HFFc6 (cell line): ENCODE results near the gene F10. TPM values are rescaled to one million over a fixed set of nuclear protein-coding genes. Genes with fewer than 3 reads are reported as not detected.

ENCODE experiments used
- DNase-seq: peaks from one replicate; pipeline ENCODE4 v3.0.0-alpha.2; 2018
- H3K27ac Mint-ChIP-seq: 2 replicates; pipeline ENCODE4 v1.8.0; 2020; ENCODE audit warnings: mild to moderate bottlenecking, mixed read lengths
- H3K27me3 Mint-ChIP-seq: 2 replicates; pipeline ENCODE4 v1.8.0; 2021; ENCODE audit warnings: mild to moderate bottlenecking, moderate library complexity, mixed read lengths; ENCODE audit not compliant: insufficient read depth
- H3K36me3 Mint-ChIP-seq: 2 replicates; pipeline ENCODE4 v1.8.0; 2021; ENCODE audit warnings: low read depth, mixed read lengths
- H3K4me1 Mint-ChIP-seq: 2 replicates; pipeline ENCODE4 v1.8.0; 2020; ENCODE audit warnings: low read depth, mixed read lengths
- H3K4me3 Mint-ChIP-seq: 2 replicates; pipeline ENCODE4 v1.8.0; 2020; ENCODE audit warnings: mild to moderate bottlenecking, moderate library complexity, mixed read lengths
- H3K9me3 Mint-ChIP-seq: 2 replicates; pipeline ENCODE4 v1.8.0; 2020; ENCODE audit warnings: mild to moderate bottlenecking, mixed read lengths
- total RNA-seq, 6 experiments: library from RNA; stranded (reverse); fragmentation: NEBNext Ultra II Directional; extraction: Animal tissue kit (Norgen Biotek cat#: 25700); gene quantifications; 2 replicates in 1 of 6; 3 replicates in 5 of 6; pipeline ENCODE4 v1.2.3, GENCODE V29; 2021
- TF ChIP-seq, protein P1 (sequence below): fragments of 200-600 bp; sonication (generic); IDR thresholded peaks from 2 replicates; pipeline ENCODE4 v1.5.0; 2021; ENCODE audit warnings: antibody characterized with exemption, mild to moderate bottlenecking

The F10 gene
- total RNA-seq, 6 experiments from 2014 or later: 10.2 to 21.3 (median 10.8) TPM

DNA sequence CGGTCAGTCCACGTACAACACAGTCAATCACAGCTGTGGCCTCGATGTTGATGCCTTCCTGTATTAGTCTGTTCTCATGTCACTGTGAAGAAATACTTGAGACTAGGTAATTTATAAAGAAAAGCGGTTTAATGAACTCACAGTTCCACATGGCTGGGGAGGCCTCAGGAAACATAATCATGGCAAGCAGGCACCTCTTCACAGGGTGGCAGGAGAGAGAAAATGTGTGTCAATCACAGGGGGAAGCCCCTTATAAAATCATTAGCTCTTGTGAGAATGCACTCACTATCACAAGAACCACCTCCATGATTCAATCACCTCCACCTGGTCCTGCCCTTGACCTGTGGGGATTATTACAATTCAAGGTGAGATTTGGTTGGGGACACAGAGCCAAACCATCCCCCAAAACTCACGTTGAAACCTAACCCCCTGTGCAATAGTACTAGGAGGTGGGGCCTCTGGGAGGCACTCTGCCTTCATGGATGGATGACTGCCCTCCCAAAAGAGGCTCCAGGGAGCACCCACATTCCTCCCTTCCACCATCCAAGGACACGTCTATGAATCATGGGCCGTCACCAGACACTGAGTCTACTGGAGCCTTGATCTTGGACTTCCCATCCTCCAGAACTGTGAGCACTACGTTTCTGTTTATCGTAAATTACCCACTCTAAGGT, 33.5 kb downstream of the F10 start:
- no peak for DNase-seq
- TF ChIP-seq, protein P1, sequence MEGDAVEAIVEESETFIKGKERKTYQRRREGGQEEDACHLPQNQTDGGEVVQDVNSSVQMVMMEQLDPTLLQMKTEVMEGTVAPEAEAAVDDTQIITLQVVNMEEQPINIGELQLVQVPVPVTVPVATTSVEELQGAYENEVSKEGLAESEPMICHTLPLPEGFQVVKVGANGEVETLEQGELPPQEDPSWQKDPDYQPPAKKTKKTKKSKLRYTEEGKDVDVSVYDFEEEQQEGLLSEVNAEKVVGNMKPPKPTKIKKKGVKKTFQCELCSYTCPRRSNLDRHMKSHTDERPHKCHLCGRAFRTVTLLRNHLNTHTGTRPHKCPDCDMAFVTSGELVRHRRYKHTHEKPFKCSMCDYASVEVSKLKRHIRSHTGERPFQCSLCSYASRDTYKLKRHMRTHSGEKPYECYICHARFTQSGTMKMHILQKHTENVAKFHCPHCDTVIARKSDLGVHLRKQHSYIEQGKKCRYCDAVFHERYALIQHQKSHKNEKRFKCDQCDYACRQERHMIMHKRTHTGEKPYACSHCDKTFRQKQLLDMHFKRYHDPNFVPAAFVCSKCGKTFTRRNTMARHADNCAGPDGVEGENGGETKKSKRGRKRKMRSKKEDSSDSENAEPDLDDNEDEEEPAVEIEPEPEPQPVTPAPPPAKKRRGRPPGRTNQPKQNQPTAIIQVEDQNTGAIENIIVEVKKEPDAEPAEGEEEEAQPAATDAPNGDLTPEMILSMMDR: no peak
- no peak overlapping the region for H3K27ac Mint-ChIP-seq
- no peaks in the 10 kb centered on the region; the same call in 1 of the 2 replicates for H3K9me3 Mint-ChIP-seq
- peaks cover 6% of the 10 kb centered on the region for H3K27me3 Mint-ChIP-seq
- H3K4me1 Mint-ChIP-seq: peaks cover 27% of the 10 kb centered on the region
- peaks cover 9% of the 10 kb centered on the region for H3K36me3 Mint-ChIP-seq
- no peak overlapping the region for H3K4me3 Mint-ChIP-seq

- H3K9me3 Mint-ChIP-seq: no peaks in the 10 kb centered on the region; the same call in 1 of the 2 replicates
- peaks cover 23% of the 10 kb centered on the region for H3K4me1 Mint-ChIP-seq
- peaks cover 6% of the 10 kb centered on the region for H3K27me3 Mint-ChIP-seq
- peaks cover 9% of the 10 kb centered on the region for H3K36me3 Mint-ChIP-seq
- no peak for DNase-seq
- H3K4me3 Mint-ChIP-seq: no peak overlapping the region
- TF ChIP-seq, protein P1: 0 out of 2 replicates have a peak, but pooled peaks have one; percentile 16
- H3K27ac Mint-ChIP-seq: no peak overlapping the region
Measured at GRCh38 chr13:113157206-113157928, 34.8 kb downstream of the F10 start.

- Mint-ChIP-seq H3K27ac (no peak within 1 kb of the TSS), H3K9me3 (no peaks in the 10 kb centered on the region; the same call in 1 of the 2 replicates), H3K27me3 (peaks cover 6% of the 10 kb centered on the region), H3K4me3 (no peak within 1 kb of the TSS), H3K36me3 (peaks cover 9% of the 10 kb centered on the region), H3K4me1 (peaks cover 16% of the 10 kb centered on the region)
- no peak for DNase-seq
- TF ChIP-seq, protein P1: no peak
Measured at GRCh38 chr13:113157929-113158747, 35.5 kb downstream of the F10 start, which contains the start of gene PROZ. Gene PROZ (plus strand): TSS chr13:113158648. CDS start chr13:113158661, 13 bp downstream.

- TF ChIP-seq, protein P1: no peak
- DNase-seq: no peak
- Mint-ChIP-seq H3K4me1 (peaks cover 16% of the 10 kb centered on the region), H3K36me3 (peaks cover 9% of the 10 kb centered on the region), H3K27ac (no peak overlapping the region), H3K27me3 (peaks cover 12% of the 10 kb centered on the region), H3K4me3 (no peak overlapping the region), H3K9me3 (no peaks in the 10 kb centered on the region; the same call in 1 of the 2 replicates)
Measured at GRCh38 chr13:113158946-113159345, 36.3 kb downstream of the F10 start.

DNA sequence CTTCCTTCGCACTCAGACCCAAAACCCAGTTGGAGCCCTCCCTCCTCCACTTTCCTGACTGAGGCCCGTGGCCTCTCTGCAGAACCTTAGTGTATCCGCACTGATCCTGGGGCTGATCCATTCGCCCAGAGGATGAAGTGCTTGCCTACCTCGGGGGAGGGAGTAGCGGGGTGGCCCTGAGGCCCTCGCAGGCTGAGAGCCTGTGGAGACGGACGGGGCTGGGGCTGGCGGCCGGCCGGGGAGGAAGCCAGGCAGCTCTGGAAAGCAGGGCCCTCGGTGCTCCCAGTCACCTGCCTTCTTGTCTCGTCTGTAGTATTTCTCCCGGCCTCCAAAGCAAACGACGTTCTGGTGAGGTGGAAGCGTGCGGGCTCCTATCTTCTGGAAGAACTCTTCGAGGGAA, 37.1 kb downstream of the F10 start:
- Mint-ChIP-seq H3K36me3 (peaks cover 15% of the 10 kb centered on the region), H3K9me3 (no peaks in the 10 kb centered on the region; the same call in 1 of the 2 replicates), H3K4me3 (no peak overlapping the region), H3K27ac (no peak overlapping the region), H3K27me3 (peaks cover 12% of the 10 kb centered on the region), H3K4me1 (peaks cover 12% of the 10 kb centered on the region)
- no peak for DNase-seq
- TF ChIP-seq, protein P1: no peak
